Loucy (cell line): ENCODE data around the gene PPP1R13B.

ENCODE experiments used
- H2AFZ ChIP-seq: fragments of 200-600 bp; sonication (generic); 2 replicates; pipeline ENCODE4 v1.6.0; 2016; ENCODE audit warnings: antibody characterized with exemption, mild to moderate bottlenecking, low read length, moderate library complexity
- H3F3A ChIP-seq: fragments of 200-600 bp; 2 replicates; pipeline ENCODE4 v1.6.0; 2016; ENCODE audit warnings: antibody characterized with exemption, low read depth, mild to moderate bottlenecking
- H3K27me3 ChIP-seq: fragments of 200-600 bp; sonication (generic); 2 replicates; pipeline ENCODE4 v1.6.1; 2014; ENCODE audit warnings: low read length, mild to moderate bottlenecking; ENCODE audit not compliant: insufficient read depth, poor library complexity, severe bottlenecking
- H3K36me3 ChIP-seq: fragments of 200-600 bp; sonication (generic); 2 replicates; pipeline ENCODE4 v1.6.1; 2016; ENCODE audit warnings: low read length; ENCODE audit not compliant: insufficient read depth
- H3K4me1 ChIP-seq: fragments of 200-600 bp; sonication (generic); 2 replicates; pipeline ENCODE4 v1.5.1; 2014; ENCODE audit warnings: low read length, mild to moderate bottlenecking; ENCODE audit not compliant: insufficient read depth, poor library complexity, severe bottlenecking
- H3K4me2 ChIP-seq: fragments of 200-600 bp; sonication (generic); 2 replicates; pipeline ENCODE4 v1.6.0; 2014; ENCODE audit warnings: antibody characterized with exemption, low read length, low read depth, mild to moderate bottlenecking; ENCODE audit not compliant: poor library complexity, severe bottlenecking
- H3K4me3 ChIP-seq: fragments of 200-600 bp; sonication (generic); 2 replicates; pipeline ENCODE4 v1.5.1; 2014; ENCODE audit warnings: low read length, mild to moderate bottlenecking, mixed read lengths; ENCODE audit not compliant: poor library complexity, severe bottlenecking
- H3K79me2 ChIP-seq: fragments of 200-600 bp; sonication (generic); 2 replicates; pipeline ENCODE4 v1.6.1; 2014; ENCODE audit warnings: low read length; ENCODE audit not compliant: insufficient read depth
- H3K9ac ChIP-seq: fragments of 200-600 bp; sonication (generic); 2 replicates; pipeline ENCODE4 v1.6.0; 2014; ENCODE audit warnings: mild to moderate bottlenecking, low read depth, low read length, moderate library complexity; ENCODE audit not compliant: poor library complexity, severe bottlenecking
- H3K9me2 ChIP-seq: fragments of 200-600 bp; sonication (generic); replicated peaks from 2 replicates; pipeline ENCODE4 v1.6.1; 2016; ENCODE audit warnings: low read depth, low read length, mixed read lengths
- H3K9me3 ChIP-seq: fragments of 200-600 bp; sonication (generic); 2 replicates; pipeline ENCODE4 v1.6.1; 2014; ENCODE audit warnings: mild to moderate bottlenecking, antibody characterized with exemption, low read length, low read depth; ENCODE audit not compliant: insufficient read depth
- H4K20me1 ChIP-seq: fragments of 200-600 bp; sonication (generic); 2 replicates; pipeline ENCODE4 v1.6.0; 2014; ENCODE audit warnings: antibody characterized with exemption, low read length, mild to moderate bottlenecking; ENCODE audit not compliant: insufficient read depth, poor library complexity, severe bottlenecking
- CTCF ChIP-seq: fragments of 200-600 bp; sonication (generic); conservative IDR thresholded peaks from 2 replicates; pipeline ENCODE4 v1.5.1; 2014; ENCODE audit warnings: mild to moderate bottlenecking, antibody characterized with exemption, low read length
- EZH2phosphoT487 ChIP-seq: fragments of 200-600 bp; IDR thresholded peaks from 2 replicates; pipeline ENCODE4 v1.6.1; 2018; ENCODE audit warnings: antibody characterized with exemption, mild to moderate bottlenecking, moderate library complexity, borderline replicate concordance

The PPP1R13B gene

DNA sequence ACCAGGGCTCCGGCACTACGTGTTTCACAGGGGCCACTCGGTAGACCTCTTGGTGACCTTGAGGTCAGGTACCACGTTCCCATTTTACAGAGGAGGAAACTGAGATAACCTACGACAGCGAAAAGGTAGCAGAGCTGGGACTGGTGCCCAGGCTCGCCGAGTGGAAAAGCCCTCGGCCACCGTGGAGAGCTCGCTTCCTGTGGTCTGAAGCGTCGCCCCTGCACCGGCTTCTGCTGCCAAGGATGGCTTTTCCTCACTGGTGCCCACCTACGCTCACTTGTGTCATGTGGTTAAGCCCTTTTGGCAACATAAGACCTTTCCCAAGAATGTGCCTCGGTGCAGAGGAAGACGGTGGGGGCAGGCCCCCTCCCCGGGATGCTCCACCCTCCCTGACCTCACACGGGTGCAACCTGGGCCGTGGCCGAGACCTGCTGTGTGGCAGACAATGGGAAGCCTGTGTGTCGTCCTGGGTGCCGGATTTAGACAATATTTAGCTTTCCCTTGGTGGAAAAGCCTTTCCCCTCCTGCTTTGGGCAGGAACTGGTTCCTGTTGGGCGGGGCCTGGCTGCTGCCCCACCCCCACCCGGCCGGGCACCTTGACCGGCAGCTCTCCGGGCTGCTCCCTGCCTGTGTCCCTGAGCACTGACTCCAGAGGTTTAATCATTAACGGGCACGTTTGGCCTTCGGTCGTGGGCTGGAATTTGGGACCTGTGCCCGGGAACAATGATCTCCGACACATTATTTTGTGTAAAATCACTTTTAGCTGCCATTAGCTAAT is 32.4 kb upstream of the PPP1R13B start:
- no peak overlapping the region for H2AFZ ChIP-seq
- H3K4me2 ChIP-seq = no peak overlapping the region
- H3K36me3 ChIP-seq = no peaks in the 10 kb centered on the region
- H3K9ac ChIP-seq = no peak overlapping the region
- H3K4me3 ChIP-seq = no peak overlapping the region
- H3K79me2 ChIP-seq = no peaks in the 10 kb centered on the region
- peaks cover 3% of the 10 kb centered on the region for H3K4me1 ChIP-seq
- no peaks in the 10 kb centered on the region for H3K27me3 ChIP-seq
- no peaks in the 10 kb centered on the region for H3K9me3 ChIP-seq
- H3K9me2 ChIP-seq = no peaks in the 10 kb centered on the region
- H4K20me1 ChIP-seq = no peaks in the 10 kb centered on the region
- H3F3A ChIP-seq = no peaks in the 10 kb centered on the region
- TF ChIP-seq CTCF (no peak), EZH2phosphoT487 (no peak)

- Histone ChIP-seq H3K4me1 (peaks cover 3% of the 10 kb centered on the region), H3K4me2 (no peak overlapping the region), H3K4me3 (no peak overlapping the region), H3K9ac (no peak overlapping the region), H3K9me3 (no peaks in the 10 kb centered on the region), H3K36me3 (no peaks in the 10 kb centered on the region), H2AFZ (no peak overlapping the region), H3K79me2 (no peaks in the 10 kb centered on the region), H4K20me1 (no peaks in the 10 kb centered on the region), H3K9me2 (no peaks in the 10 kb centered on the region), H3F3A (no peaks in the 10 kb centered on the region), H3K27me3 (no peaks in the 10 kb centered on the region)
- TF ChIP-seq CTCF (no peak), EZH2phosphoT487 (no peak)
Observed at GRCh38 chr14:103879118-103879569, 31.8 kb upstream of the PPP1R13B start.

DNA sequence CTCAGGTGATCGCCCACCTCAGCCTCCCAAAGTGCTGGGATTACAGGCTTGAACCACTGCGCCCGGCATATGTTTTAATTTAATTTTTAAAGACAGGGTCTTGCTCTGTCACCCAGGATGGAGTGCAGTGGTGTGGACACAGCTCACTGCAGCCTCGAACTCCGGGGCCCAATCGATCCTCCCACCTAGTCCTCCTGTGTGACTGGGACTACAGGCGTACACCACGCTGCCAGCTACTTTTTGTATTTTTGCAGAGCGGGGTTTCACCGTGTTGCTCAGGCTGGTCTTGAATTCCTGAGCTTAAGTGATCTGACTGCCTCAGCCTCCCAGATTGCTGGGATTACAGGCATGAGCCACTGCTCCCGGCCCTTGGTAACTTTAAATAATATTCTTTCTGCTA is 30.8 kb upstream of the PPP1R13B start:
- H3K9ac ChIP-seq = no peak overlapping the region
- H3F3A ChIP-seq = no peaks in the 10 kb centered on the region
- H3K9me2 ChIP-seq = no peaks in the 10 kb centered on the region
- no peak overlapping the region for H3K4me3 ChIP-seq
- H3K4me1 ChIP-seq = peaks cover 3% of the 10 kb centered on the region
- no peaks in the 10 kb centered on the region for H3K79me2 ChIP-seq
- H3K27me3 ChIP-seq = no peaks in the 10 kb centered on the region
- H3K4me2 ChIP-seq = no peak overlapping the region
- TF ChIP-seq CTCF (no peak), EZH2phosphoT487 (no peak)
- no peaks in the 10 kb centered on the region for H4K20me1 ChIP-seq
- no peaks in the 10 kb centered on the region for H3K9me3 ChIP-seq
- no peaks in the 10 kb centered on the region for H3K36me3 ChIP-seq
- no peak overlapping the region for H2AFZ ChIP-seq
